ENCODE results near the gene YIF1B. TPM values are rescaled to one million over a fixed set of nuclear protein-coding genes. Genes with fewer than 3 reads are reported as not detected.

Gene YIF1B
- total RNA-seq, 1 donor: 59.8 TPM

- no peak for DNase-seq (ENCODE audit: low read depth)
- H3K4me3 ChIP-seq (ENCODE audit: low read depth, low read length): no peak overlapping the region
- TF ChIP-seq CTCF (IDR thresholded peaks at IDR 0.05; ENCODE audit: insufficient read depth, low read length): no peak
Measured at GRCh38 chr19:38309615-38310278, 6.0 kb downstream of the YIF1B start.

GRCh38 chr19:38308926-38309614 lies 6.7 kb downstream of the YIF1B start:
- no peak overlapping the region for H3K4me3 ChIP-seq (ENCODE audit: low read depth, low read length)
- TF ChIP-seq CTCF (IDR thresholded peaks at IDR 0.05; ENCODE audit: insufficient read depth, low read length): no peak
- no peak for DNase-seq (ENCODE audit: low read depth)

DNA sequence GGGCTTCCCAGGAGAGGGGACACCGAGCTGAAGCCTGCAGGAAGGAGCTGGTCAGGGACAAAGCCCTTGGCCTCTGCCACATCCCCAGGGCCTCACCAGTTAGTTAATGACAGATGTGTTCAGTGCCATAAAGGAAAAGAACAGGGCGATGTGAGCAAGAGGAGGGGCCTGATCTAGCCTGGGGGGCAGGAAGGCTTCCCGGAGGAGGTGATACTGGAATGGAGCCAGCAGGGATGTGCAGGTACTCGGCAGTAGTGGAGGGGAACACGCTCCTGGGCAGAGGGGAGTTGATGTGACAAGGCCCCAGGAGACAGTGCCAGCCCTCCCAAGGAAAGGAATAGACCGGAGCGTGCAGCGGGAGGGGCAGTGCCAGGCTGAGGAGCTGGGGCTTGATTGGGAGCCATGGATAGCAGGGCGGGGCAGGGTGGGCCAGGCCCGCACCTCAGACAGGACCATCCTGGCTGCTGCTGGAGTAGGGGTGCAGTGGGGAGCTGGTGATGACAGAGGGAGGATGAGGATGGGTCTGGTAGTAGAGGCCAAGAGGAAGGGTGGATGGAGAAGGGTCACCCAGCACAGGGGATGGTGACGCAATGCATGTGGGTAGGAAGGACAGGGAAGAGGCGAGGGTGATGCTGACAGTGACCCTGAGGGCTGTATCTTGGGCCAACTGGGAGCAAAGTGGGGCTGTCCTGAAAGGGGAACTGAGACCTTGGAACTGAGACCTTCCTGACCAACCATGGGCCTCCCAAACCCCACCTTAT lies 7.6 kb downstream of the YIF1B start:
- H3K4me3 ChIP-seq (ENCODE audit: low read depth, low read length): no peak overlapping the region
- DNase-seq (ENCODE audit: low read depth): no peak
- TF ChIP-seq CTCF (IDR thresholded peaks at IDR 0.05; ENCODE audit: insufficient read depth, low read length): no peak

GRCh38 chr19:38307597-38307996 lies 8.2 kb downstream of the YIF1B start:
- no peak for DNase-seq (ENCODE audit: low read depth)
- no peak overlapping the region for H3K4me3 ChIP-seq (ENCODE audit: low read depth, low read length)
- no peak for TF ChIP-seq CTCF (IDR thresholded peaks at IDR 0.05; ENCODE audit: insufficient read depth, low read length)

- TF ChIP-seq CTCF (IDR thresholded peaks at IDR 0.05; ENCODE audit: insufficient read depth, low read length): no peak
- DNase-seq (ENCODE audit: low read depth): no peak
- no peak overlapping the region for H3K4me3 ChIP-seq (ENCODE audit: low read depth, low read length)
Measured at GRCh38 chr19:38307076-38307475, 8.7 kb downstream of the YIF1B start.

DNA sequence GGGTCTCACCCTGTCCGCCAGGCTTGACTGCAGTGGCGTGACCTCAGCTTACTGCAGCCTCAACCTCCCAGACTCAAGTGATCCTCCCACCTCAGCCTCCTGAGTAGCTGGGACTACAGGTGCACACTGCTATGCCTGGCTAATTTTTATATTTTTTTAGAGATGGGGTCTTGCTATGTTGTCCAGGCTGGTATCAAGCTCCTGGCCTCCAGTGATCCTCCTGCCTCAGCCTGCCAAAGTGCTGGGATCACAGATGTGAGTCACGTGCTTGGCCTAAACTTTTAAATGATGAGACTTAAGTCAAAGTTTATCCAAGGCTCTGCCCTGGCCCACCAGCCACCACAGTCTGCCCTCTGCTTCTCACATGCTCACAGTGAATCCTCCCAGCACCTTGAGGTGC lies 9.5 kb downstream of the YIF1B start:
- no peak for TF ChIP-seq CTCF (IDR thresholded peaks at IDR 0.05; ENCODE audit: insufficient read depth, low read length)
- H3K4me3 ChIP-seq (ENCODE audit: low read depth, low read length): no peak overlapping the region
- DNase-seq (ENCODE audit: low read depth): no peak
